ENCODE results near the gene LRRC41.

DNA sequence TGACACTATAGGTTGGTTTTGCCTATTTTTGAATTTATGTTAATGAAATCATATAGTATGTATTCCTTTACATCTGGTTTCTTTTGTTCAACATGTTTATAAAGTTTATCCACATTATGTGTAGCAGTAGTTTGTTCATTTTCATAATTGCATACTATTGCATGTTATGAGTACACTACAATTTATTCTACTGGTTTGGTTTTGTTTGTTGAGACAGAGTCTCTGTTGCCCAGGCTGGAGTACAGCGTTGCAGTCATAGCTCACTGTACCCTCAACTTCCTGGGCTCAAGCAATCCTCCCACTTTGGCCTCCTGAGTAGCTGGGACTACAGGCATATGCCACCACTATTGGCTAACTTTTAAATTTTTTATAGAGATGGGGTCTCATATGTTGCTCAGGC, 34.8 kb downstream of the LRRC41 start:
- TF ChIP-seq, protein P1, sequence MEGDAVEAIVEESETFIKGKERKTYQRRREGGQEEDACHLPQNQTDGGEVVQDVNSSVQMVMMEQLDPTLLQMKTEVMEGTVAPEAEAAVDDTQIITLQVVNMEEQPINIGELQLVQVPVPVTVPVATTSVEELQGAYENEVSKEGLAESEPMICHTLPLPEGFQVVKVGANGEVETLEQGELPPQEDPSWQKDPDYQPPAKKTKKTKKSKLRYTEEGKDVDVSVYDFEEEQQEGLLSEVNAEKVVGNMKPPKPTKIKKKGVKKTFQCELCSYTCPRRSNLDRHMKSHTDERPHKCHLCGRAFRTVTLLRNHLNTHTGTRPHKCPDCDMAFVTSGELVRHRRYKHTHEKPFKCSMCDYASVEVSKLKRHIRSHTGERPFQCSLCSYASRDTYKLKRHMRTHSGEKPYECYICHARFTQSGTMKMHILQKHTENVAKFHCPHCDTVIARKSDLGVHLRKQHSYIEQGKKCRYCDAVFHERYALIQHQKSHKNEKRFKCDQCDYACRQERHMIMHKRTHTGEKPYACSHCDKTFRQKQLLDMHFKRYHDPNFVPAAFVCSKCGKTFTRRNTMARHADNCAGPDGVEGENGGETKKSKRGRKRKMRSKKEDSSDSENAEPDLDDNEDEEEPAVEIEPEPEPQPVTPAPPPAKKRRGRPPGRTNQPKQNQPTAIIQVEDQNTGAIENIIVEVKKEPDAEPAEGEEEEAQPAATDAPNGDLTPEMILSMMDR (IDR thresholded peaks at IDR 0.05): no peak
- no peak for TF ChIP-seq EP300 (IDR thresholded peaks at IDR 0.05; ENCODE audit: low read depth)

Data from transverse colon (tissue), 3 donors.